ENCODE measurements around the gene SULT1E1.

The SULT1E1 gene

DNA sequence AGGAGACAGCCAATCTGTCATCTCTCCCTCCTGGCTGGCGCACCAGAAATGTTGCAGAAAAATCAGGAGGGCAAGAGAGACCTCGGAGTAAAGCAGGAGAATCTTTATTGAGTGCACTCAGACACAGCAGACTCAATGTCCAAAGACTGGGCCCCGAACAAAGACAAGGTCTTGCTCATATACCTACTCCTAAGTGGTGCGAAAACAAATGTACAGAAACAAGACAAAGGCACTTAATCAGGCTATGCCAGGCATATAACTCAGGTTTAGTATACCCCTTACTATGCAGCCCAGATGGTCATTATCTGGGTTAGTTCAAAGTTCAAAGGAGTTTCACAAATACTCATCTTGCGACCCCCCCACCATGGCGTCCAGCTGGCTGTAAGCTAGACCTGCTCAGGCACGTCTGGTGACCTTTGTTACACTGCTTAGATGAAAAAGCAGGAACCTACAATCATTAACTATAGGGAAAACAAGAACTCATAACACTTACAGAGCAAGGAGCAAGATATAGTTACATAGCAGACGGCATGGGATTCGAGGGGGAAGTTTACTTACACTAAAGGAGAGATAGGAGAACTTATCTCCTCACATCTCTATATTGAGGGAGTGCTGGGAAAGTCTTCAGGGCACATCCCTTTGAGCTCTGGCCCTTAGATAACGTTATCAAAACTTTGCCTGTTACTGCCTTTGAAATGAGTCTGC lies 27.5 kb downstream of the SULT1E1 start:
- TF ChIP-seq, protein P1, sequence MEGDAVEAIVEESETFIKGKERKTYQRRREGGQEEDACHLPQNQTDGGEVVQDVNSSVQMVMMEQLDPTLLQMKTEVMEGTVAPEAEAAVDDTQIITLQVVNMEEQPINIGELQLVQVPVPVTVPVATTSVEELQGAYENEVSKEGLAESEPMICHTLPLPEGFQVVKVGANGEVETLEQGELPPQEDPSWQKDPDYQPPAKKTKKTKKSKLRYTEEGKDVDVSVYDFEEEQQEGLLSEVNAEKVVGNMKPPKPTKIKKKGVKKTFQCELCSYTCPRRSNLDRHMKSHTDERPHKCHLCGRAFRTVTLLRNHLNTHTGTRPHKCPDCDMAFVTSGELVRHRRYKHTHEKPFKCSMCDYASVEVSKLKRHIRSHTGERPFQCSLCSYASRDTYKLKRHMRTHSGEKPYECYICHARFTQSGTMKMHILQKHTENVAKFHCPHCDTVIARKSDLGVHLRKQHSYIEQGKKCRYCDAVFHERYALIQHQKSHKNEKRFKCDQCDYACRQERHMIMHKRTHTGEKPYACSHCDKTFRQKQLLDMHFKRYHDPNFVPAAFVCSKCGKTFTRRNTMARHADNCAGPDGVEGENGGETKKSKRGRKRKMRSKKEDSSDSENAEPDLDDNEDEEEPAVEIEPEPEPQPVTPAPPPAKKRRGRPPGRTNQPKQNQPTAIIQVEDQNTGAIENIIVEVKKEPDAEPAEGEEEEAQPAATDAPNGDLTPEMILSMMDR (IDR thresholded peaks at IDR 0.05; ENCODE audit: low read depth, low read length), result no peak
- no peak for TF ChIP-seq EZH2phosphoT487 (IDR thresholded peaks at IDR 0.05; ENCODE audit: low read depth)
- peak overlapping the region; percentile 79 for H2AFZ ChIP-seq (ENCODE audit: low read depth, low read length)
- H3K4me1 ChIP-seq (ENCODE audit: low read length), result peaks cover 14% of the 10 kb centered on the region
- H3K4me3 ChIP-seq (ENCODE audit: low read length), result no peak overlapping the region
- no peaks in the 10 kb centered on the region for H3K9me3 ChIP-seq (ENCODE audit: insufficient read depth, low read length)
- no peak overlapping the region for H3K27ac ChIP-seq (ENCODE audit: low read length)
- no peaks in the 10 kb centered on the region for H3K36me3 ChIP-seq (replicated peaks; ENCODE audit: low read depth, low read length)
- H3K79me2 ChIP-seq (ENCODE audit: low read length), result no peaks in the 10 kb centered on the region
- H3K27me3 ChIP-seq (ENCODE audit: low read depth, low read length), result no peaks in the 10 kb centered on the region
- H3K4me2 ChIP-seq (ENCODE audit: low read length), result peak overlapping the region; percentile 59
- no peak overlapping the region for H3K9ac ChIP-seq (ENCODE audit: low read length)
- no peaks in the 10 kb centered on the region for H4K20me1 ChIP-seq (ENCODE audit: insufficient read depth, low read length)

- TF ChIP-seq, protein P1 (IDR thresholded peaks at IDR 0.05; ENCODE audit: low read depth, low read length), result no peak
- TF ChIP-seq EZH2phosphoT487 (IDR thresholded peaks at IDR 0.05; ENCODE audit: low read depth), result no peak
- Histone ChIP-seq H3K4me3 (ENCODE audit: low read length) (peak overlapping the region; percentile 32; the same call in 1 of the 2 replicates), H3K79me2 (ENCODE audit: low read length) (no peaks in the 10 kb centered on the region), H3K9ac (ENCODE audit: low read length) (no peak overlapping the region), H2AFZ (ENCODE audit: low read depth, low read length) (peak overlapping the region; percentile 79), H3K27ac (ENCODE audit: low read length) (no peak overlapping the region), H4K20me1 (ENCODE audit: insufficient read depth, low read length) (no peaks in the 10 kb centered on the region), H3K4me2 (ENCODE audit: low read length) (peak overlapping the region; percentile 59), H3K27me3 (ENCODE audit: low read depth, low read length) (no peaks in the 10 kb centered on the region), H3K9me3 (ENCODE audit: insufficient read depth, low read length) (no peaks in the 10 kb centered on the region), H3K4me1 (ENCODE audit: low read length) (peaks cover 14% of the 10 kb centered on the region), H3K36me3 (replicated peaks; ENCODE audit: low read depth, low read length) (no peaks in the 10 kb centered on the region)
Observed at GRCh38 chr4:69831646-69832325, 28.2 kb downstream of the SULT1E1 start.

GRCh38 chr4:69831270-69831627 lies 28.7 kb downstream of the SULT1E1 start:
- no peaks in the 10 kb centered on the region for H3K36me3 ChIP-seq (replicated peaks; ENCODE audit: low read depth, low read length)
- peak overlapping the region; percentile 32; the same call in 1 of the 2 replicates for H3K4me3 ChIP-seq (ENCODE audit: low read length)
- peak overlapping the region; percentile 59 for H3K4me2 ChIP-seq (ENCODE audit: low read length)
- H2AFZ ChIP-seq (ENCODE audit: low read depth, low read length), result no peak overlapping the region; the same call in 1 of the 2 replicates
- peaks cover 14% of the 10 kb centered on the region for H3K4me1 ChIP-seq (ENCODE audit: low read length)
- H3K27me3 ChIP-seq (ENCODE audit: low read depth, low read length), result no peaks in the 10 kb centered on the region
- H4K20me1 ChIP-seq (ENCODE audit: insufficient read depth, low read length), result no peaks in the 10 kb centered on the region
- TF ChIP-seq EZH2phosphoT487 (IDR thresholded peaks at IDR 0.05; ENCODE audit: low read depth), result no peak
- TF ChIP-seq, protein P1 (IDR thresholded peaks at IDR 0.05; ENCODE audit: low read depth, low read length), result no peak
- no peaks in the 10 kb centered on the region for H3K79me2 ChIP-seq (ENCODE audit: low read length)
- H3K9me3 ChIP-seq (ENCODE audit: insufficient read depth, low read length), result no peaks in the 10 kb centered on the region
- H3K9ac ChIP-seq (ENCODE audit: low read length), result no peak overlapping the region
- H3K27ac ChIP-seq (ENCODE audit: low read length), result no peak overlapping the region

- no peak overlapping the region for H3K4me3 ChIP-seq (ENCODE audit: low read length)
- no peak overlapping the region for H3K9ac ChIP-seq (ENCODE audit: low read length)
- H3K79me2 ChIP-seq (ENCODE audit: low read length), result no peaks in the 10 kb centered on the region
- no peaks in the 10 kb centered on the region for H3K9me3 ChIP-seq (ENCODE audit: insufficient read depth, low read length)
- peaks cover 14% of the 10 kb centered on the region for H3K4me1 ChIP-seq (ENCODE audit: low read length)
- no peaks in the 10 kb centered on the region for H4K20me1 ChIP-seq (ENCODE audit: insufficient read depth, low read length)
- H3K27me3 ChIP-seq (ENCODE audit: low read depth, low read length), result no peaks in the 10 kb centered on the region
- H3K4me2 ChIP-seq (ENCODE audit: low read length), result no peak overlapping the region
- H3K36me3 ChIP-seq (replicated peaks; ENCODE audit: low read depth, low read length), result no peaks in the 10 kb centered on the region
- H2AFZ ChIP-seq (ENCODE audit: low read depth, low read length), result no peak overlapping the region; the same call in 1 of the 2 replicates
- TF ChIP-seq EZH2phosphoT487 (IDR thresholded peaks at IDR 0.05; ENCODE audit: low read depth), result no peak
- TF ChIP-seq, protein P1 (IDR thresholded peaks at IDR 0.05; ENCODE audit: low read depth, low read length), result no peak
- no peak overlapping the region for H3K27ac ChIP-seq (ENCODE audit: low read length)
Observed at GRCh38 chr4:69830560-69831269, 29.2 kb downstream of the SULT1E1 start.
